B cell (primary cell): ENCODE measurements around the gene BIRC7. TPM values are rescaled to one million over a fixed set of nuclear protein-coding genes. Genes with fewer than 3 reads are reported as not detected.

Experiments
- ATAC-seq: fragments of 200-7000 bp; cut with Tn5 transposase; one replicate; pipeline ENCODE4 v1.10.0; 2021; ENCODE audit warnings: low read depth, mild to moderate bottlenecking, moderate number of reproducible peaks, moderate library complexity
- CTCF ChIA-PET: fragments of 350-600 bp; sonication (Branson Sonifier 250); formaldehyde crosslinking; loops from one replicate; lab custom pipeline; 2021; ENCODE audit warnings: antibody characterized with exemption, inconsistent platforms; lab: Charles Lee
- POLR2A ChIA-PET: fragments of 350-600 bp; sonication (Branson Sonifier 250); formaldehyde crosslinking; loops from one replicate; lab custom pipeline; 2021; ENCODE audit warnings: antibody characterized with exemption; lab: Charles Lee
- DNase-seq: peaks from one replicate; pipeline ENCODE4 v3.0.0; 2013
- H2AFZ ChIP-seq: 2 replicates; pipeline ENCODE4 v1.6.1; 2012; ENCODE audit warnings: mild to moderate bottlenecking, low read depth, low read length; ENCODE audit not compliant: insufficient read depth, poor library complexity, severe bottlenecking
- H3K27ac ChIP-seq, 2 donors: 1 replicate in 1 of 2; 2 replicates in 1 of 2; pipeline ENCODE4 v1.5.1; 2012 to 2013; ENCODE audit warnings: low read length in 2 of 2, mild to moderate bottlenecking in 2 of 2, moderate library complexity in 1 of 2
- H3K27me3 ChIP-seq, 4 experiments: fragments of 200-600 bp in 1 of 4; sonication (generic) in 1 of 4; replicated peaks in 1 of 4; 1 replicate in 2 of 4; 2 replicates in 2 of 4; pipeline versions ENCODE4 v1.6.1 to v1.7.0; 2013 to 2016; ENCODE audit warnings: low read length in 3 of 4, mild to moderate bottlenecking in 2 of 4, mixed read lengths in 1 of 4, moderate library complexity in 1 of 4; ENCODE audit not compliant: insufficient read depth in 4 of 4, control insufficient read depth in 3 of 4; ENCODE audit errors: control extremely low read depth in 1 of 4
- H3K36me3 ChIP-seq, 2 experiments: replicated peaks in 1 of 2; 1 replicate in 1 of 2; 2 replicates in 1 of 2; pipeline versions ENCODE4 v1.6.1 to v1.7.1; 2013; ENCODE audit warnings: low read length in 1 of 2; ENCODE audit not compliant: insufficient read depth in 2 of 2, control insufficient read depth in 1 of 2; ENCODE audit errors: control extremely low read depth in 1 of 2, extremely low read depth in 1 of 2
- H3K4me1 ChIP-seq, 2 donors: fragments of 200-600 bp in 1 of 2; sonication (generic) in 1 of 2; 1 replicate in 1 of 2; 2 replicates in 1 of 2; pipeline versions ENCODE4 v1.5.1 to v1.6.1; 2013 to 2017; ENCODE audit warnings: low read length in 2 of 2; ENCODE audit not compliant: control insufficient read depth in 2 of 2, insufficient read depth in 2 of 2
- H3K4me2 ChIP-seq: replicated peaks from 2 replicates; pipeline ENCODE3; 2012; ENCODE audit warnings: mild to moderate bottlenecking, low read depth, low read length; ENCODE audit not compliant: poor library complexity, severe bottlenecking
- H3K4me3 ChIP-seq, 5 experiments: fragments of 200-600 bp in 1 of 5; sonication (generic) in 1 of 5; 1 replicate in 3 of 5; 2 replicates in 2 of 5; pipeline versions ENCODE4 v1.5.1 to v1.7.0; 2011 to 2016; ENCODE audit warnings: low read length in 4 of 5, mild to moderate bottlenecking in 4 of 5, low read depth in 2 of 5, control low read depth in 1 of 5, moderate library complexity in 1 of 5; ENCODE audit not compliant: insufficient read depth in 1 of 5; ENCODE audit errors: control extremely low read depth in 1 of 5, extremely low read depth in 1 of 5
- H3K79me2 ChIP-seq: fragments of 200-600 bp; sonication (generic); one replicate; pipeline ENCODE4 v1.6.0; 2016; ENCODE audit warnings: low read length; ENCODE audit not compliant: control insufficient read depth, insufficient read depth
- H3K9ac ChIP-seq: fragments of 200-600 bp; sonication (generic); 2 replicates; pipeline ENCODE4 v1.6.1; 2017; ENCODE audit warnings: mild to moderate bottlenecking, low read length, moderate library complexity
- H3K9me3 ChIP-seq, 3 donors: one replicate each; pipeline versions ENCODE4 v1.6.1 to v1.7.1; 2013; ENCODE audit warnings: low read length in 2 of 3; ENCODE audit not compliant: control insufficient read depth in 2 of 3, insufficient read depth in 1 of 3; ENCODE audit errors: control extremely low read depth in 1 of 3
- H4K20me1 ChIP-seq: 2 replicates; pipeline ENCODE4 v1.6.0; 2012; ENCODE audit warnings: mild to moderate bottlenecking, low read length; ENCODE audit not compliant: insufficient read depth, control insufficient read depth, poor library complexity, severe bottlenecking
- H3K27ac Mint-ChIP-seq: one replicate; pipeline ENCODE4 v1.8.0; 2021; ENCODE audit warnings: mixed read lengths
- H3K27me3 Mint-ChIP-seq: one replicate; pipeline ENCODE4 v1.8.0; 2021; ENCODE audit warnings: mixed read lengths
- H3K4me1 Mint-ChIP-seq: one replicate; pipeline ENCODE4 v1.8.0; 2021; ENCODE audit warnings: mixed read lengths
- H3K4me3 Mint-ChIP-seq: one replicate; pipeline ENCODE4 v1.8.0; 2021; ENCODE audit warnings: mixed read lengths
- H3K9me3 Mint-ChIP-seq: one replicate; pipeline ENCODE4 v1.8.0; 2022; ENCODE audit warnings: mixed read lengths; ENCODE audit not compliant: insufficient read depth
- EZH2 ChIP-seq: IDR thresholded peaks from 2 replicates; pipeline ENCODE4 v1.6.1; 2012; ENCODE audit warnings: borderline replicate concordance, low read depth, mild to moderate bottlenecking, moderate library complexity, low read length; ENCODE audit not compliant: insufficient read depth, poor library complexity, severe bottlenecking
- WGBS: methylation state at CpG from one replicate; pipeline ENCODE4 v1.1.5; 2013; ENCODE audit warnings: missing lambda C conversion rate; ENCODE audit not compliant: insufficient coverage; 5-methylcytosine and 5-hydroxymethylcytosine counted together
- intact Hi-C: fragments of 100-400 bp; cut with micrococcal nuclease; formaldehyde crosslinking; loops from one replicate; pipeline ENCODE4 v1.10.0; 2022
- polyA plus RNA-seq: library from polyadenylated mRNA; depleted of rRNA; stranded (reverse); fragments of >200 nt; gene quantifications from 2 replicates; pipeline ENCODE4 v1.2.3, GENCODE V29; 2012
- total RNA-seq, 2 donors: library from RNA; stranded (reverse); fragments of 120-200 nt in 1 of 2; gene quantifications; 1 replicate in 1 of 2; 2 replicates in 1 of 2; pipeline versions ENCODE4 v1.2.3 to v1.2.4, GENCODE V29; 2013 to 2022
- TF ChIP-seq, protein P1 (sequence below): fragments of 200-600 bp; IDR thresholded peaks from one replicate; pipeline ENCODE4 v1.8.0; 2022; ENCODE audit warnings: antibody characterized with exemption, mild to moderate bottlenecking

Gene BIRC7
- total and polyA plus RNA-seq, 2 donors (not counting 1 experiment from before 2014, with no cell fraction given): 0.12 TPM; not detected in 1

DNA sequence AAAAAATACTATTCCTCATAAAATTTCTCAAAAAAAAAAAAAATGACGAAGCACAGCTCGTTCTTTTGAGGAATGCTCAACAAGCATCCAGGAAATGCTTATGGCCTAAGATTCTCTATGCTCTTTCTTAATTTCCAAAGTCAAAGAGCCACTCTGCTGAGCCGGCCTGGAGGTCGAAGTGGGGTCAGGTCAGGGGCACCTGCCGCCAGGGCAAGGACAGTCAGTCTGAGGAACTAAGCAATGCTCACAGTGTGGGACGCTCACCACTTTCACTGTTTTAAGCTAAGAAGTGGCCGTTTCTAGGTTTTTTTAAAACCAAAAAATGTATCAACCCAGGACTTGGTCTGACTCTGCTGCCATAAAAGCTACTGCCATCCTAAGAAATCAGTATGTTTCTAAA is 37.1 kb upstream of the BIRC7 start:
- Histone ChIP-seq H4K20me1 (peaks cover 75% of the 10 kb centered on the region), H3K27ac (no peak overlapping the region), H3K36me3 (peaks cover 0 to 48% of the 10 kb centered on the region in 2 experiments), H3K9ac (no peak overlapping the region), H3K4me1 (no peaks in the 10 kb centered on the region), H2AFZ (no peak overlapping the region), H3K9me3 (no peaks in the 10 kb centered on the region), H3K4me2 (no peak overlapping the region), H3K4me3 (no peak overlapping the region), H3K79me2 (peaks cover 61% of the 10 kb centered on the region), H3K27me3 (no peaks in the 10 kb centered on the region)
- intact Hi-C loops: no loop called here
- CTCF ChIA-PET: interaction anchor here (0.7 to 3.0 kb wide), 3 partner anchors 18 to 291 kb away, joined by 3 to 10 read pairs (median 4); no protein-coding TSS in a partner anchor
- TF ChIP-seq, protein P1, sequence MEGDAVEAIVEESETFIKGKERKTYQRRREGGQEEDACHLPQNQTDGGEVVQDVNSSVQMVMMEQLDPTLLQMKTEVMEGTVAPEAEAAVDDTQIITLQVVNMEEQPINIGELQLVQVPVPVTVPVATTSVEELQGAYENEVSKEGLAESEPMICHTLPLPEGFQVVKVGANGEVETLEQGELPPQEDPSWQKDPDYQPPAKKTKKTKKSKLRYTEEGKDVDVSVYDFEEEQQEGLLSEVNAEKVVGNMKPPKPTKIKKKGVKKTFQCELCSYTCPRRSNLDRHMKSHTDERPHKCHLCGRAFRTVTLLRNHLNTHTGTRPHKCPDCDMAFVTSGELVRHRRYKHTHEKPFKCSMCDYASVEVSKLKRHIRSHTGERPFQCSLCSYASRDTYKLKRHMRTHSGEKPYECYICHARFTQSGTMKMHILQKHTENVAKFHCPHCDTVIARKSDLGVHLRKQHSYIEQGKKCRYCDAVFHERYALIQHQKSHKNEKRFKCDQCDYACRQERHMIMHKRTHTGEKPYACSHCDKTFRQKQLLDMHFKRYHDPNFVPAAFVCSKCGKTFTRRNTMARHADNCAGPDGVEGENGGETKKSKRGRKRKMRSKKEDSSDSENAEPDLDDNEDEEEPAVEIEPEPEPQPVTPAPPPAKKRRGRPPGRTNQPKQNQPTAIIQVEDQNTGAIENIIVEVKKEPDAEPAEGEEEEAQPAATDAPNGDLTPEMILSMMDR: no peak
- no peak for TF ChIP-seq EZH2
- H3K27ac Mint-ChIP-seq: no peak overlapping the region
- DNase-seq (no peak), ATAC-seq (no peak)
- POLR2A ChIA-PET: no interaction called here
- no peaks in the 10 kb centered on the region for H3K27me3 Mint-ChIP-seq
- no peaks in the 10 kb centered on the region for H3K9me3 Mint-ChIP-seq
- peaks cover 13% of the 10 kb centered on the region for H3K4me1 Mint-ChIP-seq
- WGBS: 92% methylated on average over 7 of the region's 7 CpGs
- no peak overlapping the region for H3K4me3 Mint-ChIP-seq

GRCh38 chr20:63202021-63202420 is 33.7 kb upstream of the BIRC7 start:
- peaks cover 0 to 53% of the 10 kb centered on the region in 2 experiments for H3K36me3 ChIP-seq
- no peaks in the 10 kb centered on the region for H3K27me3 Mint-ChIP-seq
- H3K27ac Mint-ChIP-seq: no peak overlapping the region
- H3K9me3 Mint-ChIP-seq: no peaks in the 10 kb centered on the region
- H3K79me2 ChIP-seq: peaks cover 92% of the 10 kb centered on the region
- ChIA-PET POLR2A (no interaction called here), CTCF (no interaction called here)
- intact Hi-C loops: no loop called here
- TF ChIP-seq EZH2: no peak
- TF ChIP-seq, protein P1: no peak
- no peak overlapping the region for H3K27ac ChIP-seq
- H4K20me1 ChIP-seq: peaks cover 92% of the 10 kb centered on the region
- H3K4me3 Mint-ChIP-seq: no peak overlapping the region
- DNase-seq (no peak), ATAC-seq (no peak)
- H2AFZ ChIP-seq: no peak overlapping the region
- H3K9me3 ChIP-seq: no peaks in the 10 kb centered on the region
- H3K4me1 ChIP-seq: no peaks in the 10 kb centered on the region
- no peaks in the 10 kb centered on the region for H3K27me3 ChIP-seq
- H3K9ac ChIP-seq: no peak overlapping the region
- WGBS: 96% methylated on average over 12 of the region's 17 CpGs
- no peak overlapping the region for H3K4me3 ChIP-seq
- peaks cover 9% of the 10 kb centered on the region for H3K4me1 Mint-ChIP-seq
- no peak overlapping the region for H3K4me2 ChIP-seq
